PFSK-1 (cell line): Measurements from ENCODE around the gene ZBTB2.

Experiments
- SIN3A ChIP-seq: IDR thresholded peaks from 2 replicates; pipeline ENCODE4 v1.6.1; 2012; ENCODE audit warnings: mild to moderate bottlenecking, low read length, moderate library complexity, borderline replicate concordance; ENCODE audit not compliant: insufficient read depth
- TAF1 ChIP-seq: IDR thresholded peaks from 2 replicates; pipeline ENCODE4 v1.6.1; 2012; ENCODE audit warnings: low read length, control low read depth, borderline replicate concordance; ENCODE audit not compliant: insufficient read depth
- TF ChIP-seq, protein P1 (sequence below), 2 experiments: IDR thresholded peaks; 2 replicates each; pipeline versions ENCODE4 v1.6.1 to v1.8.0; 2011 to 2012; ENCODE audit warnings: low read depth in 2 of 2, low read length in 2 of 2, control low read depth in 1 of 2, inconsistent platforms in 1 of 2, mild to moderate bottlenecking in 1 of 2, moderate library complexity in 1 of 2; ENCODE audit not compliant: insufficient read depth in 1 of 2

DNA sequence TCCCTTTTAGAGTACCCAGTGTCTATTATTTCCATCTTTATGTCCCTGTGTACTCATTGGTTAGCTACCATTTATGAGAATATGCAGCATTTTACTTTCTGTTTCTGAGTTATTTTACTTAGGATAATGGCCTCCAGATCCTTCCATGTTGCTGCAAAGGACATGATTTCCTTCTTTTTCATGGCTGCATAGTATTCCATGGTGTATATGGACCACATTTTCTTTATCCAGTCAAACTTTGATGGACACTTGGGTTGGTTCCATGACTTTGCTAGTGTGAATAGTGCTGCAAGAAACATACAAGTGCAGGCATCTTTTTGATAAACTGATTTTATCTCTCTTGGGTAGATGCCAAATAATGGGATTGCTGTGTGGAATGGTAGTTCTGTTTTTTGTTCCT is 55.4 kb downstream of the ZBTB2 start:
- TF ChIP-seq SIN3A (no peak), TAF1 (no peak)
- TF ChIP-seq, protein P1, sequence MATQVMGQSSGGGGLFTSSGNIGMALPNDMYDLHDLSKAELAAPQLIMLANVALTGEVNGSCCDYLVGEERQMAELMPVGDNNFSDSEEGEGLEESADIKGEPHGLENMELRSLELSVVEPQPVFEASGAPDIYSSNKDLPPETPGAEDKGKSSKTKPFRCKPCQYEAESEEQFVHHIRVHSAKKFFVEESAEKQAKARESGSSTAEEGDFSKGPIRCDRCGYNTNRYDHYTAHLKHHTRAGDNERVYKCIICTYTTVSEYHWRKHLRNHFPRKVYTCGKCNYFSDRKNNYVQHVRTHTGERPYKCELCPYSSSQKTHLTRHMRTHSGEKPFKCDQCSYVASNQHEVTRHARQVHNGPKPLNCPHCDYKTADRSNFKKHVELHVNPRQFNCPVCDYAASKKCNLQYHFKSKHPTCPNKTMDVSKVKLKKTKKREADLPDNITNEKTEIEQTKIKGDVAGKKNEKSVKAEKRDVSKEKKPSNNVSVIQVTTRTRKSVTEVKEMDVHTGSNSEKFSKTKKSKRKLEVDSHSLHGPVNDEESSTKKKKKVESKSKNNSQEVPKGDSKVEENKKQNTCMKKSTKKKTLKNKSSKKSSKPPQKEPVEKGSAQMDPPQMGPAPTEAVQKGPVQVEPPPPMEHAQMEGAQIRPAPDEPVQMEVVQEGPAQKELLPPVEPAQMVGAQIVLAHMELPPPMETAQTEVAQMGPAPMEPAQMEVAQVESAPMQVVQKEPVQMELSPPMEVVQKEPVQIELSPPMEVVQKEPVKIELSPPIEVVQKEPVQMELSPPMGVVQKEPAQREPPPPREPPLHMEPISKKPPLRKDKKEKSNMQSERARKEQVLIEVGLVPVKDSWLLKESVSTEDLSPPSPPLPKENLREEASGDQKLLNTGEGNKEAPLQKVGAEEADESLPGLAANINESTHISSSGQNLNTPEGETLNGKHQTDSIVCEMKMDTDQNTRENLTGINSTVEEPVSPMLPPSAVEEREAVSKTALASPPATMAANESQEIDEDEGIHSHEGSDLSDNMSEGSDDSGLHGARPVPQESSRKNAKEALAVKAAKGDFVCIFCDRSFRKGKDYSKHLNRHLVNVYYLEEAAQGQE (IDR thresholded peaks at IDR 0.05; ENCODE audit: insufficient read depth in 1 of 2, low read depth in 2 of 2, low read length in 2 of 2), result no peak
